Measurements from ENCODE around the gene MACROD2.

The MACROD2 gene

GRCh38 chr20:14830899-14831298 is 835.6 kb downstream of the MACROD2 start:
- no peak for DNase-seq

- no peak for DNase-seq
Observed at GRCh38 chr20:14832630-14833029, 837.3 kb downstream of the MACROD2 start.

- DNase-seq = no peak
Observed at GRCh38 chr20:14838663-14839628, 843.6 kb downstream of the MACROD2 start.

- DNase-seq = no peak
Observed at GRCh38 chr20:14845199-14846160, 850.2 kb downstream of the MACROD2 start.

- no peak for DNase-seq
Observed at GRCh38 chr20:14848806-14849205, 853.5 kb downstream of the MACROD2 start.

- no peak for DNase-seq
Observed at GRCh38 chr20:14853079-14853478, 857.8 kb downstream of the MACROD2 start.

- no peak for DNase-seq
Observed at GRCh38 chr20:14855171-14855570, 859.9 kb downstream of the MACROD2 start.

- DNase-seq = no peak
Observed at GRCh38 chr20:14859627-14860026, 864.3 kb downstream of the MACROD2 start.

GRCh38 chr20:14860410-14860814 is 865.1 kb downstream of the MACROD2 start:
- no peak for DNase-seq

- no peak for DNase-seq
Observed at GRCh38 chr20:14861028-14861699, 865.8 kb downstream of the MACROD2 start.

GRCh38 chr20:14865169-14865568 is 869.9 kb downstream of the MACROD2 start:
- no peak for DNase-seq

- DNase-seq = no peak
Observed at GRCh38 chr20:14865731-14866130, 870.4 kb downstream of the MACROD2 start.

GRCh38 chr20:14866841-14867514 is 871.7 kb downstream of the MACROD2 start:
- DNase-seq = no peak

- no peak for DNase-seq
Observed at GRCh38 chr20:14877301-14878028, 882.1 kb downstream of the MACROD2 start.

GRCh38 chr20:14878676-14879019 is 883.3 kb downstream of the MACROD2 start:
- DNase-seq = no peak

- no peak for DNase-seq
Observed at GRCh38 chr20:14879020-14879697, 883.8 kb downstream of the MACROD2 start.

- no peak for DNase-seq
Observed at GRCh38 chr20:14879839-14880238, 884.5 kb downstream of the MACROD2 start.

GRCh38 chr20:14881518-14881917 is 886.2 kb downstream of the MACROD2 start:
- no peak for DNase-seq

GRCh38 chr20:14882157-14882556 is 886.8 kb downstream of the MACROD2 start:
- DNase-seq = no peak

GRCh38 chr20:14882846-14883245 is 887.5 kb downstream of the MACROD2 start:
- no peak for DNase-seq

GRCh38 chr20:14883324-14883723 is 888.0 kb downstream of the MACROD2 start:
- no peak for DNase-seq

Data from central memory CD4-positive, alpha-beta T cell (primary cell).